ENCODE results near the gene GRID2.

The GRID2 gene

DNA sequence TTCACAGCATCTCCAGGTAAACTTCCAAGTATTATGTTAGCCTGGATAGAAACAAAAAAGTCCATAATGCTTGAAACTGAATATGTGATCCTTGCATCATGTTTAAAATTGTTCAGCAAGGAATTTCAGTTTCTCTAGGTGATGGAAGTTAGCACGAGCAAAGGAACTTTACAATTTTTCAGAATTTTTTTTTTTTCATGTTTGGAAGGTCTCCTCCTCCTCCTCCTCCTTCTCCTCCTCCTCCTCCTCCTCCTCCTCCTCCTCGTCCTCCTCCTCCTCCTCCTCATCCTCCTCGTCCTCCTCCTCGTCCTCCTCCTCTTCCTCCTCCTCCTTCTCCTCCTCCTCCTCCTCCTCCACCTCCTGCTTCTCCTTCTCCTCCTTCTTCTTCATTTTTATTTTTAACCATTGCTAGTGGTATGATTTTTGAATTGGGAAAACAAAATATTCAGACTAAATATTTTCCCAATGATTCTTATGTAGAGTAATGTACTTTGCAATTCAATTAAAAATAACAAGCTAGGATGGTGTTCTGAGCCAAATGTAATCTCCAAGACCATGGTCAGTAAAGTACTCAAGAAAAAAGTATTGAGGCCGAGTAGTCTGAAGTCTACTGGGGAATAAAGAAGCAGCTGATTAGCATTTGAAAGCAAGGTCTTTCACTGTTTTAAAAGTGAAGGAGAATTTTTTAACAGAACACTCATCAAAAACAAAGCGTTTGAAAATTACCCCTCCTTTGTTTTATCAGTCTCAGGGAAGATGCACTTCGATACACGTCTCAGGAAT, 1103.9 kb downstream of the GRID2 start:
- peaks cover 14% of the 10 kb centered on the region for H3K9me3 Mint-ChIP-seq
- H3K36me3 Mint-ChIP-seq: no peaks in the 10 kb centered on the region
- no peak overlapping the region for H3K27ac Mint-ChIP-seq
- DNase-seq (ENCODE audit: low spot score in 2 of 2): no peak
- H3K4me3 Mint-ChIP-seq: no peak overlapping the region
- ATAC-seq: no peak
- no peaks in the 10 kb centered on the region for H3K4me1 Mint-ChIP-seq

DNA sequence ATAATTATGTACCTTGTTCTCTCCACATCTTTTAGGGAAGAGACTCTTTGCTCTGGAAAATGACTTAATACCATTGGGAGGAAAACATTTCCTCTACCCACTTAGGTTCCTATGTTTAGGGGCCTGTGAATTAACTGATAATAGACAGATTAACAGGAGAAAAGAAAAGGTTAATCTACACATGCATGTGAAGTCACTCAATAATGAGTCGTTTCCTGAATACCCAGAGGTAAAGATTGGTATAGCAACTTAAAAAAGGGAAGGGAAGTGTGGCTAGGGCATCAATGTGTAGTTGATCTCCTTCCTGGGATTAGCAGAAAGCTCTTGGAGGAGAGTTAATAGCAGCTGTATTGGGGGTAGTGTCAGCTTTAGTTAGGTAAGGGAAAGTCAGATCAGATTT, 1105.3 kb downstream of the GRID2 start:
- Mint-ChIP-seq H3K4me1 (no peaks in the 10 kb centered on the region), H3K36me3 (no peaks in the 10 kb centered on the region), H3K9me3 (peaks cover 15% of the 10 kb centered on the region), H3K4me3 (no peak overlapping the region), H3K27ac (no peak overlapping the region)
- ATAC-seq: no peak
- no peak for DNase-seq (ENCODE audit: low spot score in 2 of 2)

DNA sequence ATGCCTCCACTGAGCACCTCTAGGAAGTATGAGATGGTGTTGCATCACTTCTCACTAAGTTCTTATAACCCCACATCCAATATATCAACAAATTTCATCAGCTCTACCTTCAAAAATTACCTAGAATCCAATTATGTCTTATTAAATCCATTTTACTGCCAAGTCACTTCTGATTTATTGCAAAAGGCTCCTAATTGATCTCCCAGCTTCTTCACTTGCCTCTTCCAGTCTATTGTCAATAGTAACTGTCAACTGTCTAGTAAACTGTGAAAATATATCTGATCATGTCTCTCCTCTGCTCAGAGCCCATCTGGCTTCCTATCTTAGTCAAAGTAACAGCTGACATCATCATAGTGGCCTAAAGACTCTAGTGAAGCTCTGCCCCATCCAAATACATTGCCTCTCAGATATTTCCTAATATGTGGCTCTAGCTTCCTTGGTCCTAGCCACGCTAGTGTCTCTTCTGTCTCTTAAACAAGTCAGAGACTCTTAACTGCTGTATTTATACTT, 1110.3 kb downstream of the GRID2 start:
- H3K27ac Mint-ChIP-seq: no peak overlapping the region
- H3K36me3 Mint-ChIP-seq: no peaks in the 10 kb centered on the region
- ATAC-seq (no peak), DNase-seq (ENCODE audit: low spot score in 2 of 2) (no peak)
- H3K9me3 Mint-ChIP-seq: peaks cover 19% of the 10 kb centered on the region
- H3K4me3 Mint-ChIP-seq: no peak overlapping the region
- H3K4me1 Mint-ChIP-seq: no peaks in the 10 kb centered on the region

DNA sequence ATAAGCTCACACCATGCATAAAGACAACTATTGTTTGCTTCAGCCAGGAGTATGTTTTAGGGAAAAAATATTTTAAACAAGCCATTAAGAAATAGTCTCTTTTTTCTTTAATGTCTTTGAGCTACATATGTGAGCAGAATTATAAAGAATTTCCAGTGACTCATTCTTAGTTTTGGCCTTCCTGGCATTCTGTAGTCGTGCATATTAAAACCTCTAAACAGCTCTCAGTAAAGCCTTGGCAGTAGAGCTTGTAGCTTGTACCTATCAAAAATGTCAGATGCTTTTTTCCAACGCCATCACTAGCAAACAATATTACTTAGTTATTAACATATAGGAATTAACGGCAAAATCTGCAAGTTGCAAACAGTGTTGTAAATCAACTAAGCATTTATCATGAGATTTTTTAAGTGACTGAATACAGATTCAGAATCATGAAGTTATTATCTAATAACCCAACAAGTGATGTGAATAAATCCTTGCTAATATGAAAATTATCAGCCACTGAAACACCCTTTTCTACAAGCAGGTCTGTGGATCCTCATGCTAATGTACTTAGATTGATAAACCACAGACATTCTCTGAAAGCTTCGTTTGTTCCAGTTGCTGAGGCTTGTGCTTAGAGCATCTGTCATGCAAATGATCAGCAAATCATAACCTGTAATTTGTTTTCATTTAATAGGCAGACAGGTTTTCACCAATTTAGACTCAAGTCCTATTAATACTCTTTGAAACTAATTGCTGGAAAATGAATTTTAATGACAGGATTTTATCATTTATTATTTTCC, 1112.8 kb downstream of the GRID2 start:
- peaks cover 15% of the 10 kb centered on the region for H3K9me3 Mint-ChIP-seq

DNA sequence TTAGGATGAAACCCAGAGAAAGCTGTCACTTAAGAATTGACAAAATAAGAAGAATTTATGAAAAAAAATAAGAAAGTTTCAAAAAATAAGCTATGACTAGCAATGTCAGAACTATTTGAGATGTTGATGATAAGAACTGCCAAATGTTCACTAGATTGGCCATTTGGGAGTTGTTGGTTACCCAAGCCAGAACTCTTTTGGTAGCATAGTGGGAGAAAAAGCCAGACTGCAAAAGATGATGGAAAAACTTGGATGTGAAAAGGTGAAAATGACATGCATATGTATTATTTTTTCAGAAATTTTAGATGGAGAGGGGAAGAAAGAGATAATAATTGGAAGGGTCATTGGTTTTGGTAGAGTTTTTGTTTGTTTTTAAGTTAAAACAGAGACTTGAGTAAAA, 1127.6 kb downstream of the GRID2 start:
- H3K9me3 Mint-ChIP-seq: peaks cover 9% of the 10 kb centered on the region
- DNase-seq (ENCODE audit: low spot score in 2 of 2): no peak
- no peak overlapping the region for H3K4me3 Mint-ChIP-seq
- no peaks in the 10 kb centered on the region for H3K36me3 Mint-ChIP-seq
- ATAC-seq: no peak
- no peak overlapping the region for H3K27ac Mint-ChIP-seq
- H3K4me1 Mint-ChIP-seq: no peaks in the 10 kb centered on the region

More for the DNA sequence above, 1112.8 kb downstream of the GRID2 start:
- Mint-ChIP-seq H3K4me3 (no peak overlapping the region), H3K27ac (no peak overlapping the region), H3K4me1 (no peaks in the 10 kb centered on the region), H3K36me3 (no peaks in the 10 kb centered on the region)
- DNase-seq (ENCODE audit: low spot score in 2 of 2) (no peak), ATAC-seq (no peak)

DNA sequence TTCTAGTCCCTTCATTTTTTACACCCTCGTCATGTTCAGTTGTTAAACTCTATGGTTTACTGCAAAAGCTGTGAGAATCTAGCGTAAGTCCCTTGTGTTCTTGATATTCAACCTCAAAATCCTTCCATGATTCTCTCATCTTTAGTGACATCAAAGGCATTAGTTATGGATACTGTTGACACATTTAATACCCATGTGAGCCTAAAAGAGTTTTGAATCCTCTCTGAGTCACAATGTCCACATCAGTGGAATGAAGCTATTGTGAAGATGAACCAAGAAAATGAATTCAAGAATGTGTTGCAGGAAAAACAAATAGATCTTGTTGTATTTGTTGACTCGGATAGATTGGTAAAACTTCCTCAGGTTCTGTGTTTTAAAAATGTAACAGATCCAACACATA, 1130.1 kb downstream of the GRID2 start:
- H3K27ac Mint-ChIP-seq: no peak overlapping the region
- DNase-seq (ENCODE audit: low spot score in 2 of 2) (no peak), ATAC-seq (no peak)
- H3K4me3 Mint-ChIP-seq: no peak overlapping the region
- H3K36me3 Mint-ChIP-seq: no peaks in the 10 kb centered on the region
- H3K4me1 Mint-ChIP-seq: no peaks in the 10 kb centered on the region
- peaks cover 12% of the 10 kb centered on the region for H3K9me3 Mint-ChIP-seq

DNA sequence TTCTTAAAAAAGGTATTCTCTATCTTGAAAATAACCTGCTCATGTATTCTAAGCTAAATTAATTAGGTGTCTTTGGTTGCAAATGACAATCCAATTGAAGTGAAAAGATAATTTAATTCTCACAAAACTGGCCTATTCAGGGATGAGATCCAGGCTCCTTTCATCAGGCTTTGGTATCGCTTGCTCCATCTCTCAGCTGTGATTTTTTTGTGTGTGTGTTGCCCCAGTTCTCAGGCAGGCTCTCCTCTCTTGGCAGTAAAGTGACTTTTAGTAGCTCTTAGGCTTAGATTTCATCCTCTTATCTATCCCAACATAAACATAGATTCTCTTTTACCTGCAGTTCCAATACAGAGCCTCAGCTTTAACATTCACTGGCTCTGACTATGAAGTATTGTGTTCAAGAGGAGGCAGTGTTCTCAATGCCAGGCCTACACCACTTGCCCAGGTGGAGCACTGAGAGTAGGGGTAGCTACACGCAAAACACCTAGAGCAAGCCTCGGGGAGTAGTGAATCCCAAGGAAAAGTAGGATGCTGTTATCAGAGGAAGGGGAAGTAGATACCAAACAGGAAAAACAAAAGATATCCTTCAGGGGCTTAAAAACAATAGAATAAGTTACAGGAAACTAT, 1132.3 kb downstream of the GRID2 start:
- ATAC-seq: no peak
- Mint-ChIP-seq H3K9me3 (peaks cover 20% of the 10 kb centered on the region), H3K4me1 (no peaks in the 10 kb centered on the region), H3K4me3 (no peak overlapping the region), H3K27ac (no peak overlapping the region), H3K36me3 (no peaks in the 10 kb centered on the region)
- DNase-seq (ENCODE audit: low spot score in 2 of 2): no peak

DNA sequence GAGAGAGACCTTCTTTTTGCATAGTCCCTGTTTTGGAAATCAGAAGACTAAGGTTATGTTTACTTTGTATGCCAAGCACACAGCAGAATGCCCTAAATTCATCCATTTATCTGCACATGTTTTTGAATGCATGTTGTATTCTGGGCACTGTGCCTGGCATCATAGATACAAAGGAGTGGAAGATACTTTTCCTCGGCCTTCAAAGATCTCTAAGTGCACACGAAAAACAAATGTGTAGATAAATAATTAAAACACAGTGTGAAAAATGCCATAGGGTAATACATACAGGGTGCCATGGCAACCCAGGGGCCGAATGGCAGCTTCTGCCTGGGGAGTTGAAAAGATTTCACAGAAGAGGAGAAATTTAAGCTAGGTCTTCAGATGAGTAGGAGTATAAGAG, 1134.2 kb downstream of the GRID2 start:
- Mint-ChIP-seq H3K4me1 (no peaks in the 10 kb centered on the region), H3K9me3 (peaks cover 20% of the 10 kb centered on the region), H3K4me3 (no peak overlapping the region), H3K27ac (no peak overlapping the region), H3K36me3 (no peaks in the 10 kb centered on the region)
- ATAC-seq (no peak), DNase-seq (ENCODE audit: low spot score in 2 of 2) (no peak)

DNA sequence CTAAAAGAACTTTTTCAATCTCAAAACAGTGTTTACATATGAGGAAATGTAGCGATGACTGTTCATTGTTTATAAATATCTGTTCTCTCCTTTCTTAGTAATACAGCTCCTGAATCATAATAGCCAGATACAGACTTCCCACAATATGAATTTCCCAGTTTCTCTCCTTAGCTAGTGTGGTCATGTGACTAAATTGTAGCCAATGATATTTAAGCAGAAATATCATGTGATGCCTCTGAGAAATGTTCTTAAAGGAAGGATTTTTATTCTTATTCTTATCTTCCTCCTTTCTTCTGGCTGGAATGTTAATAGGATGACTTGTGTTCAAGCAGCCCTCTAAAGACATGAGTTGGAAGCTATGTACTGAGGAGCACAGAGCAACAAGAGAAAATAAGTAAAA, 1141.1 kb downstream of the GRID2 start:
- DNase-seq (ENCODE audit: low spot score in 2 of 2): no peak
- Mint-ChIP-seq H3K27ac (no peak overlapping the region), H3K36me3 (no peaks in the 10 kb centered on the region), H3K9me3 (peaks cover 16% of the 10 kb centered on the region), H3K4me1 (no peaks in the 10 kb centered on the region), H3K4me3 (no peak overlapping the region)
- ATAC-seq: no peak

DNA sequence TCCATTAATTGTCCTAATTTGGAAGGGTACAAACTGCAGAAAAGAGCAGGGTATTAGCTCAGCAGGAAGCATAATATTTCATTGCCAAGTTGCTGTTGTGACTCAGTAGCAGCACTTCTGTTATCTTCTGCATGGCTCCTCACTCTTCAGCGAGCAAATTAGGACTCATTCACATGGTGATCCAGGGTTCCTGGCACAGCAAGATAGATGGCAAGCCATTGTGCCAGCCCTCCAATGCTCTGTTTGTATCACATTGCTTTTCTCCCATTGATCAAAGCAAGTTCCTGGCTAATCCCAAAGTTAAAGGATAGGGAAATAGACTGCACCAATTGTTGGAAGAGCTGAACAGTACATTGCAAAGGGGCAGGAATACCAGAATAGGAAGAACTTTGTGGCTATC, 1142.3 kb downstream of the GRID2 start:
- H3K4me1 Mint-ChIP-seq: no peaks in the 10 kb centered on the region
- H3K36me3 Mint-ChIP-seq: no peaks in the 10 kb centered on the region
- no peak for DNase-seq (ENCODE audit: low spot score in 2 of 2)
- no peak for ATAC-seq
- H3K9me3 Mint-ChIP-seq: peaks cover 12% of the 10 kb centered on the region
- no peak overlapping the region for H3K4me3 Mint-ChIP-seq
- no peak overlapping the region for H3K27ac Mint-ChIP-seq

DNA sequence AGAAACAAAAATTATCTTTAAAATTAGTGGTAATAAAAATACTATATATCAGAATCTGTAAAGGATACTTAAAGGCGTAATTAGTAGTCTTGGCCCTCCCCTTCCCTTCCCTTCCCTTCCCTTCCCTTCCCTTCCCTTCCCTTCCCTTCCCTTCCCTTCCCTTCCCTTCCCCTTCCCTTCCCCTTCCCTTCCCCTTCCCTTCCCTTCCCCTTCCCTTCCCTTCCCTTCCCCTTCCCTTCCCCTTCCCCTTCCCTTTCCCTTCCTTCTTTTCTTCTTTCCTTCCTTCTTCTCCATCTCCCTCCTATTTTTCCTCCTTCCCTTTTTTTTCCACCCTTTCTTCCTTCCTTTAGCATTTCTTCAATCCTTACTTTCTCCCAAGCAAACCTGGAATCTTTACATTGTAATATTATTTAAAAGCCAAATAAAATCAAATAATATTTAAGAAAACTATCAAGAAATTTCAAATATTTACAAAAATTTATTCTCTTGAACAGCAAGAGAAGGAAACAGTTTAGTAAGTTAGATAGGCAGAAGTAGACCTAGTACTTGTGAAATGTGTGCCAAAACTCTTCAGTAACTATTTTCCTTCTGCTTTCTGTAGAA, 1145.0 kb downstream of the GRID2 start:
- H3K36me3 Mint-ChIP-seq: no peaks in the 10 kb centered on the region
- no peak overlapping the region for H3K4me3 Mint-ChIP-seq
- H3K27ac Mint-ChIP-seq: no peak overlapping the region

DNA sequence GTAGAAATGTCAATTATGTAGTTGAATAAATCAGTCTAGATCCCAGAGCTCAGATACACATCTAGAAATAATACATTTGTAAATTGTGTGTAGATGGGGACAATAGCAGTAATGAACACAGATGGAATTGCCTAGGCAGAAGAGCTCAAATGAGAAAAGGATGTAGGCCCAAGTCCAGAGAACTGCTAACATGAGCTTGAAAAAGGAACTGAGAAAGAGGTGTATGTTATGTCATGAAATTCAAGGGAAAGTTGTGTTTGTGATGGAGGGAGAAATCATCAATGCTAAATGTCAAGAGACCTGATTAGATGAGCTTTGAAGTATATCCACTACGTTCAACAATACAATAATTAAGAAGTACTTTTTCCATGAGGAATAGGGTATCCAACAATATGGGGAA, 1148.2 kb downstream of the GRID2 start:
- no peaks in the 10 kb centered on the region for H3K4me1 Mint-ChIP-seq
- no peak overlapping the region for H3K4me3 Mint-ChIP-seq
- ATAC-seq (no peak), DNase-seq (ENCODE audit: low spot score in 2 of 2) (no peak)
- H3K27ac Mint-ChIP-seq: no peak overlapping the region
- H3K36me3 Mint-ChIP-seq: no peaks in the 10 kb centered on the region
- H3K9me3 Mint-ChIP-seq: peaks cover 9% of the 10 kb centered on the region

More for the DNA sequence above, 1145.0 kb downstream of the GRID2 start:
- DNase-seq (ENCODE audit: low spot score in 2 of 2) (no peak), ATAC-seq (no peak)
- no peaks in the 10 kb centered on the region for H3K4me1 Mint-ChIP-seq
- peaks cover 9% of the 10 kb centered on the region for H3K9me3 Mint-ChIP-seq

DNA sequence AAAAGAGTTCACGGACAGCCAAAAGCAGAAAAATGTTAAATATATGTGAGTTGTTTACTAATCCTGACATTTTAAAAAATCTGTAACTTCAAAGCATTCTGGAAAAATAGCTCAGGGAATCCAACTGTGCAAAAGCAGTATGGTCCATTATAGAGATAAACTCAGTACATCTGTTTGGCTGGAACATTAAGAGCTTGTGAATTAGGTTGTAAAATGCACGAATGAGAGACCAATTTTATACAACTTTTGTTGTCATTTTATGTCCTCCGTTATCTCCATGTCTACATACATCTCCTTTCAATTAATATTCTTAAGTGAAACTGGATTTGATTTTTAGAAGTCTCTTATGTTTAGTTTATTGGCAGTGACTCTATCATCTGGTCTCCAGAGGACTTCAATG, 1157.8 kb downstream of the GRID2 start:
- H3K9me3 Mint-ChIP-seq: peaks cover 10% of the 10 kb centered on the region
- no peaks in the 10 kb centered on the region for H3K4me1 Mint-ChIP-seq
- H3K4me3 Mint-ChIP-seq: no peak overlapping the region
- DNase-seq (ENCODE audit: low spot score in 2 of 2) (no peak), ATAC-seq (no peak)
- no peaks in the 10 kb centered on the region for H3K36me3 Mint-ChIP-seq
- no peak overlapping the region for H3K27ac Mint-ChIP-seq

DNA sequence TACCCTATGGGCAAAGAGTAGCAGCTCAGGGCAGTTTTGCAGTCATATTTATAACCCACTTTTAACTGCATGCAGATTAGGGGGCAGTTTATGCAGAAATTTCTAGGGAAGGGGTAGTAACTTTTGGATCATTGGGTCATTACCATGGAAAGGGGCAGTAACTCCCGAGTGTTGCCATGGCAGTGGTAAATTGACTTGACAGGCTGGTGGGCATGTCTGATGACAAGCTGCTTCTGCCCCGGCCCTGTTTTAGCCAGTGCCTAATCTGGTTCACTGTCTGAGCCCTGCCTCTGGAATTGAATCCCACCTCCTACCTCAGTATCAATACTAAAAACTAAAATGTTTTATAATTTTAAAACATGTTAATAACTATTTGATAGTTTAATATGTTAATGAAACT, 1162.7 kb downstream of the GRID2 start:
- no peak overlapping the region for H3K27ac Mint-ChIP-seq
- H3K4me1 Mint-ChIP-seq: no peaks in the 10 kb centered on the region
- no peak overlapping the region for H3K4me3 Mint-ChIP-seq
- H3K36me3 Mint-ChIP-seq: no peaks in the 10 kb centered on the region
- DNase-seq (ENCODE audit: low spot score in 2 of 2) (no peak), ATAC-seq (no peak)
- H3K9me3 Mint-ChIP-seq: peaks cover 7% of the 10 kb centered on the region

DNA sequence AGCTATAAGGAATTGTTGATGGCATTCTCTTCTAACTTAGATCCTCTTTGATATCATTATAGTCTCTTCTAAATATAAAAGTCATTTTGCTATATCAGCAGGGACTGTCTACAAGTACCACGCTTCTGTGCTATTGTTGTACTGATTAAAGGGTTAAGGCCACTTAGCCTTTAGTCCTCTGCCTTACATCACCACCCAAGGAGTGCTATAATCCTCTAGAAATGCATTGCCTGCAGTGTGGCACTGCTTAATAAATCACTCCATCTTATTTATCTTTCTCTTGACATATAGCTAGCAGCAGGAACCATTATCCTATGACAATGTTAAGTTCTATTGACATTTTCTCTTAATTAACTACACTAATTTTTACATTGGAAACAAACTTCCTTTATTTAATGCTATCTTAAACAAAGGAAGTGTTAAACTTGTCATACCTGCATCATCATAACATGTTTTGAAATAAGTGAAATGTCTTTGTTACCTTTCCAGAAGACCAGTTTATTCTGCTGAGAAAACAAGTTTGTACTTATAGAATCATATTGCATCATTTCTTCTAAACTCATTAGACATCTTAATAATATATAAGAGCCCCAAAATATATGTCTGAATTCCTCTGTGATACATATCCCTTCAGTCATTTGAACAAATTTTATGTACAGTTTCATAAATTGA, 1163.9 kb downstream of the GRID2 start:
- no peak overlapping the region for H3K4me3 Mint-ChIP-seq
- H3K36me3 Mint-ChIP-seq: no peaks in the 10 kb centered on the region
- no peak overlapping the region for H3K27ac Mint-ChIP-seq
- DNase-seq (ENCODE audit: low spot score in 2 of 2): no peak
- peaks cover 7% of the 10 kb centered on the region for H3K9me3 Mint-ChIP-seq
- ATAC-seq: no peak
- no peaks in the 10 kb centered on the region for H3K4me1 Mint-ChIP-seq
